ENCODE measurements around the gene OPCML. TPM values are rescaled to one million over a fixed set of nuclear protein-coding genes. Genes with fewer than 3 reads are reported as not detected.
"Not testable (repeated sequence)": the region's sequence is repeated elsewhere in the genome, so short reads cannot be mapped to it uniquely, and the experiment has no call there.

The OPCML gene
- total RNA-seq, 1 donor from 2014 or later = not detected

GRCh38 chr11:132396318-132396717 is 1136.0 kb downstream of the OPCML start:
- no peak for DNase-seq (ENCODE audit: low read depth in 2 of 2)

- no peak for DNase-seq (ENCODE audit: low read depth in 2 of 2)
Observed at GRCh38 chr11:132395434-132395833, 1136.9 kb downstream of the OPCML start.

GRCh38 chr11:132379540-132379939 is 1152.8 kb downstream of the OPCML start:
- DNase-seq (ENCODE audit: low read depth in 2 of 2) = no peak

GRCh38 chr11:132373405-132374143 is 1158.7 kb downstream of the OPCML start:
- DNase-seq (ENCODE audit: low read depth in 2 of 2) = no peak

- not testable (repeated sequence) for DNase-seq (ENCODE audit: low read depth in 2 of 2)
Observed at GRCh38 chr11:132370114-132370513, 1162.2 kb downstream of the OPCML start.

- no peak for DNase-seq (ENCODE audit: low read depth in 2 of 2)
Observed at GRCh38 chr11:132367293-132367692, 1165.0 kb downstream of the OPCML start.

- DNase-seq (ENCODE audit: low read depth in 2 of 2) = no peak
Observed at GRCh38 chr11:132365650-132366049, 1166.7 kb downstream of the OPCML start.

Data from dermis microvascular lymphatic vessel endothelial cell (primary cell).